ENCODE results near the gene F2RL1. TPM values are rescaled to one million over a fixed set of nuclear protein-coding genes. Genes with fewer than 3 reads are reported as not detected.
"Not testable (repeated sequence)": the region's sequence is repeated elsewhere in the genome, so short reads cannot be mapped to it uniquely, and the experiment has no call there.

The F2RL1 gene
- total RNA-seq = 10 to 100 TPM in 1 of 2 donors, 1 to 10 TPM in 1; 5.5 to 19.2 TPM
- polyA plus RNA-seq = 1 to 10 TPM; 3.8 to 5.3 TPM
- long read RNA-seq, donor 1, partial matches to known transcripts = 5 of 9 reads
- long read RNA-seq, donor 1, other reads (novel, unspliced or antisense) = 0 of 9 reads
- long read RNA-seq, donor 2, partial matches to known transcripts = 0 of 3 reads
- long read RNA-seq, donor 2, other reads (novel, unspliced or antisense) = 0 of 3 reads
- long read RNA-seq, donor 3, partial matches to known transcripts = 0 of 2 reads
- long read RNA-seq, donor 3, other reads (novel, unspliced or antisense) = 0 of 2 reads
- long read RNA-seq, donor 4, partial matches to known transcripts = 0 of 2 reads
- long read RNA-seq, donor 4, other reads (novel, unspliced or antisense) = 0 of 2 reads
- long read RNA-seq, donor 5, partial matches to known transcripts = 5 of 10 reads
- long read RNA-seq, donor 5, other reads (novel, unspliced or antisense) = 0 of 10 reads

- peak within 1 kb of the TSS in 1 of 2 donors; percentile 25 for H3K27ac ChIP-seq (ENCODE audit: low read depth in 1 of 2, low read length in 1 of 2)
- peak within 1 kb of the TSS; percentile 53 for H3K4me3 ChIP-seq
- no peaks in the 10 kb centered on the region for H3K36me3 ChIP-seq (ENCODE audit: control insufficient read depth in 4 of 4, insufficient read depth in 4 of 4, low read length in 4 of 4)
- 1% methylated on average over 71 to 72 of the region's 72 CpGs for WGBS, 2 donors
- H3K9ac ChIP-seq (ENCODE audit: insufficient read depth in 1 of 2, low read length in 2 of 2) = peak within 1 kb of the TSS; percentile 17 to 67
- ATAC-seq (ENCODE audit: insufficient read depth, low FRiP score) = peak; percentile 86
- H3K9me3 ChIP-seq (ENCODE audit: control insufficient read depth in 4 of 4, insufficient read depth in 3 of 4, low read length in 3 of 4) = no peaks in the 10 kb centered on the region
- DNase-seq = peak; percentile 70 to 84 (median 83)
- peaks cover 0 to 19% (median 0%) of the 10 kb centered on the region in 5 donors for H3K4me1 ChIP-seq (ENCODE audit: control insufficient read depth in 5 of 5, insufficient read depth in 5 of 5, low read length in 5 of 5)
- peaks cover 0 to 10% (median 5%) of the 10 kb centered on the region in 3 donors for H3K27me3 ChIP-seq (ENCODE audit: control insufficient read depth in 3 of 3, insufficient read depth in 3 of 3, low read length in 2 of 3)
- TF ChIP-seq CTCF (IDR thresholded peaks at IDR 0.05; ENCODE audit: control extremely low read depth, extremely low read depth) = no peak
Measured at GRCh38 chr5:76818844-76819831, at the start of gene F2RL1. Gene F2RL1 (plus strand): TSS chr5:76819030. CDS start chr5:76819183, 153 bp downstream.

- ATAC-seq (ENCODE audit: insufficient read depth, low FRiP score); H3K4me3 ChIP-seq; H3K27ac ChIP-seq (ENCODE audit: low read depth in 1 of 2, low read length in 1 of 2); H3K27me3 ChIP-seq (ENCODE audit: control insufficient read depth in 3 of 3, insufficient read depth in 3 of 3, low read length in 2 of 3); H3K36me3 ChIP-seq (ENCODE audit: control insufficient read depth in 4 of 4, insufficient read depth in 4 of 4, low read length in 4 of 4); DNase-seq; H3K9me3 ChIP-seq (ENCODE audit: control insufficient read depth in 4 of 4, insufficient read depth in 3 of 4, low read length in 3 of 4); H3K9ac ChIP-seq (ENCODE audit: insufficient read depth in 1 of 2, low read length in 2 of 2); H3K4me1 ChIP-seq (ENCODE audit: control insufficient read depth in 5 of 5, insufficient read depth in 5 of 5, low read length in 5 of 5): not testable (repeated sequence)
- 95 to 98% methylated on average over 14 of the region's 14 CpGs for WGBS, 2 donors
Measured at GRCh38 chr5:76771041-76771440, 47.8 kb upstream of the F2RL1 start.

- Histone ChIP-seq H3K27me3 (ENCODE audit: control insufficient read depth in 3 of 3, insufficient read depth in 3 of 3, low read length in 2 of 3) (no peaks in the 10 kb centered on the region), H3K4me3 (no peak overlapping the region), H3K27ac (ENCODE audit: low read depth in 1 of 2, low read length in 1 of 2) (no peak overlapping the region), H3K9me3 (ENCODE audit: control insufficient read depth in 4 of 4, insufficient read depth in 3 of 4, low read length in 3 of 4) (no peaks in the 10 kb centered on the region), H3K36me3 (ENCODE audit: control insufficient read depth in 4 of 4, insufficient read depth in 4 of 4, low read length in 4 of 4) (no peaks in the 10 kb centered on the region), H3K9ac (ENCODE audit: insufficient read depth in 1 of 2, low read length in 2 of 2) (no peak overlapping the region), H3K4me1 (ENCODE audit: control insufficient read depth in 5 of 5, insufficient read depth in 5 of 5, low read length in 5 of 5) (no peaks in the 10 kb centered on the region)
- ATAC-seq (ENCODE audit: insufficient read depth, low FRiP score) (no peak), DNase-seq (peak in 2 of 3 donors; percentile 30 to 47)
- no peak for TF ChIP-seq CTCF (IDR thresholded peaks at IDR 0.05; ENCODE audit: control extremely low read depth, extremely low read depth)
- WGBS, 2 donors = 55 to 64% methylated on average over 3 of the region's 3 CpGs
Measured at GRCh38 chr5:76771705-76772405, 47.0 kb upstream of the F2RL1 start.
